HG03097 (cell line): Measurements from ENCODE around the gene GPR162.

Source experiments
- ATAC-seq: cut with Tn5 transposase; IDR thresholded peaks from one replicate; pipeline ENCODE4 v1.9.1; 2021; ENCODE audit not compliant: unreplicated experiment, low FRiP score

Gene GPR162

GRCh38 chr12:6786416-6787094 is 35.1 kb upstream of the GPR162 start:
- ATAC-seq: no peak

- ATAC-seq: no peak
Measured at GRCh38 chr12:6787309-6787708, 34.3 kb upstream of the GPR162 start.

GRCh38 chr12:6788972-6789924 is 32.4 kb upstream of the GPR162 start, which contains the start of gene CD4:
Gene CD4 (plus strand): TSS chr12:6789528. CDS start chr12:6800139, 10,611 bp downstream.
- no peak for ATAC-seq

GRCh38 chr12:6790496-6791150 is 31.0 kb upstream of the GPR162 start:
- ATAC-seq: no peak

GRCh38 chr12:6791931-6792520 is 29.6 kb upstream of the GPR162 start:
- ATAC-seq: no peak

- ATAC-seq: no peak
Measured at GRCh38 chr12:6792522-6793201, 29.0 kb upstream of the GPR162 start.

- no peak for ATAC-seq
Measured at GRCh38 chr12:6795088-6795487, 26.5 kb upstream of the GPR162 start.

GRCh38 chr12:6796576-6796975 is 25.0 kb upstream of the GPR162 start:
- no peak for ATAC-seq

- ATAC-seq: no peak
Measured at GRCh38 chr12:6799147-6799546, 22.5 kb upstream of the GPR162 start.

- ATAC-seq: no peak
Measured at GRCh38 chr12:6807170-6807569, 14.5 kb upstream of the GPR162 start.

GRCh38 chr12:6809056-6809455 is 12.6 kb upstream of the GPR162 start:
- no peak for ATAC-seq

GRCh38 chr12:6810758-6811157 is 10.9 kb upstream of the GPR162 start:
- no peak for ATAC-seq

- ATAC-seq: no peak
Measured at GRCh38 chr12:6813363-6813762, 8.3 kb upstream of the GPR162 start.

GRCh38 chr12:6816598-6816997 is 5.0 kb upstream of the GPR162 start:
- ATAC-seq: no peak

GRCh38 chr12:6817098-6817497 is 4.5 kb upstream of the GPR162 start:
- ATAC-seq: no peak

- no peak for ATAC-seq
Measured at GRCh38 chr12:6817662-6818157, 3.9 kb upstream of the GPR162 start.

GRCh38 chr12:6818222-6818621 is 3.4 kb upstream of the GPR162 start:
- no peak for ATAC-seq

- ATAC-seq: no peak
Measured at GRCh38 chr12:6818645-6819044, 3.0 kb upstream of the GPR162 start.

- ATAC-seq: no peak
Measured at GRCh38 chr12:6819106-6820030, 2.3 kb upstream of the GPR162 start.
